HG02623 (cell line): ENCODE data around the gene FAM53C.
"Not testable (repeated sequence)": the region's sequence is repeated elsewhere in the genome, so short reads cannot be mapped to it uniquely, and the experiment has no call there.

Source experiments
- ATAC-seq: cut with Tn5 transposase; IDR thresholded peaks from one replicate; pipeline ENCODE4 v1.9.1; 2021; ENCODE audit warnings: moderate library complexity; ENCODE audit not compliant: unreplicated experiment

Gene FAM53C

GRCh38 chr5:138389332-138389731, 51.3 kb downstream of the FAM53C start:
- no peak for ATAC-seq

- not testable (repeated sequence) for ATAC-seq
Observed at GRCh38 chr5:138389911-138390310, 51.8 kb downstream of the FAM53C start.

- no peak for ATAC-seq
Observed at GRCh38 chr5:138391859-138392386, 53.9 kb downstream of the FAM53C start.
